Measurements from ENCODE around the gene TMEM212.
A peak's percentile ranks its signal among the peaks of the same experiment; 100 is the strongest.

TMEM212 gene

GRCh38 chr3:171842864-171843518 is at the start of gene TMEM212:
Gene TMEM212, plus strand, starts transcription at chr3:171843349. Its CDS starts 35 bp downstream, at chr3:171843384.
- peak; percentile 56 for DNase-seq (ENCODE audit: low spot score)

GRCh38 chr3:171796625-171797264 is 46.4 kb upstream of the TMEM212 start:
- peak; percentile 1 for DNase-seq (ENCODE audit: low spot score)

- no peak for DNase-seq (ENCODE audit: low spot score)
These were observed 45.9 kb upstream of the TMEM212 start for GRCh38 chr3:171797265-171797679.

DNA sequence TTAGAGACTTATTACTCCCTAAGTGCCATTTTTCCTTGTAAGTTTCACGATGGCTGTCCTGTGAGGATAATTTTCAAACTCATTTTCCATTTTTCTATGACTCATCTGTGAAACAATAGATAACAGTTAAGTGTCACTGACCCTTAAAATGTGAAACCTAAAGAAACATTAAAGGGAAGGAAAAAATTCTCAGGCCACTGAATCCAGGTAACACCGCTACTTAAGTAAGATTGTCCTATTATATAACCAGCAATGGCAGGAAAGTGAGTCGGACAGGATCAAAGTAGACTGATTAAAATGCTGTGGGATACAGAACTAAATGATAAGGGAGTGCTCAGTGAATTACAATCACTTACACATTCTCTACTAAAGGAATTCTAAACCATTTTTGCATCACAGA is 45.3 kb upstream of the TMEM212 start:
- DNase-seq (ENCODE audit: low spot score) = no peak

- DNase-seq (ENCODE audit: low spot score) = no peak
These were observed 43.6 kb upstream of the TMEM212 start for GRCh38 chr3:171799501-171799900.

- peak; percentile 3 for DNase-seq (ENCODE audit: low spot score)
These were observed 41.2 kb upstream of the TMEM212 start for GRCh38 chr3:171801738-171802589.

GRCh38 chr3:171802590-171802956 is 40.6 kb upstream of the TMEM212 start:
- DNase-seq (ENCODE audit: low spot score) = no peak

DNA sequence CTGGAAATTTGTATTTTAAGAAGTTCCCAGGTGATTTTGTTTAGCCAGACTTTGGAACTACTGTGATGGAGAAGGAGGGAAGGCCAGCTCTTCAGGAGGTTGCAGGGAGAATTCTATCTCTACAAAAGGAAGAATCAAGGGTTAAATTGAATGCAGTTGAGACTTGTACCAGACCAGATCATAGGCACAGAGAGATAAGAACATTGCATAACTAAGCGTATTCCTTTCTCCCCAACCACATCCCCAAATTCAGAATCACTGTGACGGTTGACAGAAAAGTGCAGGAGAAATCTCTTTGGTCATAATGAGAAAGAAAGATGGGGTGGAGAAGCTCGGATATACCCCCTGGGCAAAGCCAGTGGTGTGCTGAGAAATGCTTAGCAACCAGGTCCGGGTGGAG is 40.1 kb upstream of the TMEM212 start:
- no peak for DNase-seq (ENCODE audit: low spot score)

GRCh38 chr3:171804618-171805389 is 38.3 kb upstream of the TMEM212 start:
- no peak for DNase-seq (ENCODE audit: low spot score)

DNA sequence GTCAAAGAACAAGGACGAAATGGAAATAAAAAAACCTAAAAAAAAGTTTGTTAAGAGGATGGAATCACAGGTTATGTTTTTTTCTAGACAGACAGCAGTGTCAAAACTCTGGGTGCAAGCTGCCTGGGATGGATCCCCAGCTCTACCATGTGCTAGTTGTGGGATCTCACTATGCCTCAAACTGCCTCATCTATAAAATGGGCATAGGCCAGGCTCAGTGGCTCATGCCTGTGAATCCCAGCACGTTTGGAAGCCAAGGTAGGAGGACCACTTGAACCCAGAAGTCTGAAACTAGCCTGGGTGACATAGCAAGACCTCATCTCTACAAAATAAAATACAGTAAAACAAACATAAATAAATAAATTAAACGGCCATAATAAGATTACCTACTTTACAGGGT is 37.5 kb upstream of the TMEM212 start:
- DNase-seq (ENCODE audit: low spot score) = no peak

- no peak for DNase-seq (ENCODE audit: low spot score)
These were observed 36.7 kb upstream of the TMEM212 start for GRCh38 chr3:171806200-171807128.

GRCh38 chr3:171807129-171807675 is 35.9 kb upstream of the TMEM212 start:
- no peak for DNase-seq (ENCODE audit: low spot score)

DNA sequence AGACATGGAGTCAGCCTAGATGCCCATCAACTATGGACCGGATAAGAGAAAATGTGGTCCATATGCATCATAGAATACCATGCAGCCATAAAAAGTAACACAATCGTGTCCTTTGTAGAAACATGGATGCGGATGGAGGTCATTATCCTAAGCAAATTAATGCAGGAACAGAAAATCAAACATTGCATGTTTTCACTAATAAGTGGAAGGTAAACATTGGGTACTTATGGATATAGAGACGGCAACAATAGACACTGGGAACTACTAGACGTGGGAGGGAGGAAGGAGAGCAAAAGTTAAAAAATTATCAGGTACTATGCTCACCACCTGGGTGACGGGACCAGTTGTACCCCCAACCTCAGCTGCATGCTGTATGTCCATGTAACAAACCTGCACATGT is 35.3 kb upstream of the TMEM212 start:
- DNase-seq (ENCODE audit: low spot score) = no peak

- DNase-seq (ENCODE audit: low spot score) = peak; percentile 67
These were observed 33.6 kb upstream of the TMEM212 start for GRCh38 chr3:171809611-171809860.

DNA sequence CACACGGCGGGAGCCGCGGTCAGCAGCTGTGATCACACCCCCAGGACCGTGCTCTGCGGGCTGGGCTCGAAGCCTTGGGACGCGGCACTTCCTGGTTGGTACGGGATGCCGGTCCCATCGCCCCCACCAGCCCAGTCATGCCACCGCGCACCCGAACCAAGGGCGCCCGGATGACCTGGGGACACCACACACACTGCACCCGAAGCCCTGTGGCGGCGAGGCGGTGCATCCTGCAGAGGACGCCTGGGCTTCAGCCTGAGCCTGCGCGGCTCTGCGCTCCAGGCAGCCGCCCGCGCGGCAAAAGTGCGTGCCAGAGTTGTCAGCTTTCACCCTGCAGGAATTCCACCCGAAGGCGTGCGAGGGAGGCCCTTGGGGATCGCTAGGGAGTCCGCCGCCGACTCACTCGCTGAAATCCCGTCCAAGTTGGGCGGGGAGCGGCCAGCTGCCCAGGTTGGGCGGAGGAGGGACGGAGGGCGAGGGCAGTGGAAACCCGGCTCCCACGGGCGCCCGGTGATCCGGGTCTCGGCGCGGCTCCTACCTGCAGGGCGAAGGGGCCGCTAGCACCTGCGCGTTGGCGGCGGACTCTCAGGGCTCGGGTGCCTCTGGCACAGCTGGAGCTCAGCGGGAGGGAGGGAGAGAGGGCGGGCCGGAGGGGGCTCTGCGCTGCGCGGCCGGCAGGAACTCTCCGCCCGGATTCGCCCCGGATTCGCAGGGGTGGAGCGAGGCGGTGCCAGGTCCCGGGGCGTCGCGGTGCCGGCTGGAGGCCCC is 33.1 kb upstream of the TMEM212 start, which contains the start of gene PLD1:
Gene PLD1 (minus strand): TSS at position 623 of the 768 bp plus-strand sequence. CDS start 72,432 bp downstream, outside the sequence.
- DNase-seq (ENCODE audit: low spot score) = peak; percentile 68

DNA sequence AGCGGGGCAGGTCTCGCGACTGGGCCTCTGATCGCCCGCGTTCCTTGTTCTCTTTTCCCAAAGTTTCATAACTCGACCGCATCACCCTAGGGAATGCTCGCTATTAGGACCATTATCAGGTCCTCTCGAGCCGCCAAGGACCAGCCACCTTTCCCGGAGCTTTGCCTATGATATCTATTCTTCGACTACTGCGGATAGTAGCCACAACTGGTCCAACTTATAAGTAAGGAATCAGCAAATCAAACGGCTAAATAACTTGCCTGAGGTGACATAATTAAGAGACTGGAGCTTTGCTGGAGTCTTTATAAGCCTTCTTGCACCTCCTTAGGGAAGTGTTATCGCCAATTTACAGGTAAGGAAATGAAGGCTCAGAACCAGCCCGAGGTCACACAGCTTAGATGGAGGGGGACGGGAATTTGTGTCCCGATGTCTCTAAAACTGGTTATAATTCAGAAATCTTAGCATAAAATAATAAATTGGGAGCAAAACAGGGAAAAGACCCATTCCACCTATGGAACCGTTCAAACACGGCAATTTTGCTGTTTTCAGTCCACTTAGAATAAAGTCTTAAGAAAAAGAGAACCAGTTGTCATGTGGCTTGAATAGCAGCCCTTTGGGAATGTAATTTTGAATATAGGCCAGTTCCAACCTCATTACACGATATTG is 32.4 kb upstream of the TMEM212 start:
- no peak for DNase-seq (ENCODE audit: low spot score)

DNA sequence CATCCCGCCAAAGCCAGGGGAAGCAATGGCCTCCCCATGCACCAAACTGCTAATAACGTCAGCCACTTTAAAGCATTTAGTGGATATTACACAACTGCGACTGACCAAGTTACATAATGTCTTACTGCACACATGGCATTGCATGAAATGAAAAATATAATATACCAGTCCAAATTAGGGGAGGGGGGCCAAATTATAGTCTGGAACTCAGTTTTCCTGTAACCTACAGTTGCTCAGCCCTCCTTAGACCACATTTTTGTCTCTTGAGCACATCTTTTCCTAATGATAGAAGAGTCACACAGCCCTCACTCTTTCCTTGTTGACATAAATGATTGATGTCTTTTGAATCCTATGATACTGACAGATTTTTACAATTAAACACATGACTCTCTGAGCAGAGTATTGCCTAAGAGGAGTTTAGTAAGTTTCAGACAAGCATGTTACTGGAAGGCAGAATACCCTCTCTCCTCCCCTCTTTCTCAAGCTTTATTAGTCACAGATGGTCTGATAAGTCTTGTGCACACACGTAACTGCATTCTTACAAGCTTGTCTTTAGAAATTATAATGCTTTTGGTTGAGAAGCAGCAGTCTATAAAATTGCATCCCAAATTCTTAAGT is 31.7 kb upstream of the TMEM212 start:
- DNase-seq (ENCODE audit: low spot score) = no peak

- no peak for DNase-seq (ENCODE audit: low spot score)
These were observed 31.2 kb upstream of the TMEM212 start for GRCh38 chr3:171811913-171812335.

DNA sequence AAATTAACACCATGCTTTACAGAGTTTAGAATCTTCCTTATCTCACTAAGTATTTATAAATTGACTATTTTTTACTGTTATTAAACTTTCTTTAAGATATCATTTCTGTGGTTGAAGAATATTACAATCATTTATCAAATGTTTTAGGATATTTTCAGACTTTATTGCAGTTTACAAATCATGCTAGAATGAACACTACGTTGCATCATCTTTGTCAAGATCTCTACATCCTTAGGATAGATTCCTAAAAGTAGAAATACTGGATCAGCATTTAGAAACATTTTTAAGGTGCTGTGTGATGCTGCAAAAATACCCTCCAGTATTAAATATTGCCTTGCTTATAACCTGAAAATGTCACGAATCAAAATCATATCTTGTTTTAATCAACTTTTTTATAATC is 30.3 kb upstream of the TMEM212 start:
- DNase-seq (ENCODE audit: low spot score) = no peak
